SH-SY5Y (cell line): ENCODE results near the gene RAB15.

Source experiments
- GATA2 ChIP-seq: IDR thresholded peaks from 2 replicates; pipeline ENCODE4 v1.6.1; 2011; ENCODE audit warnings: mild to moderate bottlenecking, low read depth, low read length
- GATA3 ChIP-seq: IDR thresholded peaks from 2 replicates; pipeline ENCODE4 v1.6.1; 2011; ENCODE audit warnings: low read depth, mild to moderate bottlenecking, low read length, moderate library complexity

GRCh38 chr14:64939817-64940190 lies 32.3 kb downstream of the RAB15 start:
- no peak for TF ChIP-seq GATA3
- TF ChIP-seq GATA2: no peak
